ENCODE measurements around the gene MRGPRX2. TPM values are rescaled to one million over a fixed set of nuclear protein-coding genes. Genes with fewer than 3 reads are reported as not detected.

MRGPRX2 gene
- total and polyA plus RNA-seq, 2 donors (not counting 3 experiments of a cell fraction or from before 2014, with no cell fraction given) = not detected

DNA sequence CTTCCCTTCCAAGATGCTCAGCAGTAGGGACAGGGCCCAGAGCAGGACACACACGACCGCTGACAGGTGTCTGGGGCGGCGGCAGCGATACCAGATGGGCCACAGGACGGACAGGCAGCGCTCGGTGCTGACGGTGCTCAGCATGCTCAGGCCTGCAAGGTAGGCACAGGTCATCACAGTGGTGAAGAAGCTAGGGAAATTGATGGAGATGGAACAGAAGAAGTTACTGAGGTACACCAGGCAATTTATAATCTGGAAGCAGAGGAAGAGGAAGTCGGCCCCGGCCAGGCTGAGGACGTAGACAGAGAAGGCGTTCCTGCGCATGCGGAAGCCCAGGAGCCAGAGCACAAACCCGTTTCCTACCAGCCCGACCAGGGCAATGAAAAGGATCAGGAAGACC, 4.6 kb downstream of the MRGPRX2 start:
- no peaks in the 10 kb centered on the region for H3K79me2 ChIP-seq (ENCODE audit: control insufficient read depth, insufficient read depth, low read length)
- H3K27ac ChIP-seq (ENCODE audit: insufficient read depth, low read depth, low read length) = no peak overlapping the region
- no peak overlapping the region for H3K4me2 ChIP-seq (ENCODE audit: insufficient read depth, low read length)
- no peaks in the 10 kb centered on the region for H3K9me1 ChIP-seq (replicated peaks; ENCODE audit: control insufficient read depth, extremely low read depth, insufficient read depth, low read length)
- H3K27me3 ChIP-seq (ENCODE audit: control insufficient read depth in 2 of 2, insufficient read depth in 2 of 2, low read length in 2 of 2) = peaks cover 26 to 35% of the 10 kb centered on the region in 2 experiments
- H3K4me1 ChIP-seq (ENCODE audit: control insufficient read depth, extremely low read depth, insufficient read depth, low read length) = no peaks in the 10 kb centered on the region
- BruUV-seq (replicated peaks) = no TSS peak
- H3K36me3 ChIP-seq (ENCODE audit: control insufficient read depth in 2 of 2, extremely low read depth in 1 of 2, insufficient read depth in 2 of 2, low read length in 2 of 2) = no peaks in the 10 kb centered on the region
- ChIA-PET POLR2A (no interaction called here), CTCF (no interaction called here)
- no peak overlapping the region for H2AFZ ChIP-seq (ENCODE audit: low read depth, low read length)
- TF ChIP-seq JUN (IDR thresholded peaks at IDR 0.05; ENCODE audit: borderline replicate concordance, insufficient read depth, insufficient read length, low read depth) (no peak), EZH2 (IDR thresholded peaks at IDR 0.05; ENCODE audit: borderline replicate concordance, low read depth, low read length, severe bottlenecking) (no peak), FOS (IDR thresholded peaks at IDR 0.05; ENCODE audit: borderline replicate concordance, insufficient read depth, low read length) (no peak), POLR2A (IDR thresholded peaks at IDR 0.05; ENCODE audit: low read depth, low read length) (no peak), GATA2 (IDR thresholded peaks at IDR 0.05; ENCODE audit: insufficient read depth, insufficient read length, low read depth, low read length) (no peak), POLR2AphosphoS5 (IDR thresholded peaks at IDR 0.05; ENCODE audit: insufficient read depth, low read depth, low read length) (no peak)
- TF ChIP-seq, protein P1, sequence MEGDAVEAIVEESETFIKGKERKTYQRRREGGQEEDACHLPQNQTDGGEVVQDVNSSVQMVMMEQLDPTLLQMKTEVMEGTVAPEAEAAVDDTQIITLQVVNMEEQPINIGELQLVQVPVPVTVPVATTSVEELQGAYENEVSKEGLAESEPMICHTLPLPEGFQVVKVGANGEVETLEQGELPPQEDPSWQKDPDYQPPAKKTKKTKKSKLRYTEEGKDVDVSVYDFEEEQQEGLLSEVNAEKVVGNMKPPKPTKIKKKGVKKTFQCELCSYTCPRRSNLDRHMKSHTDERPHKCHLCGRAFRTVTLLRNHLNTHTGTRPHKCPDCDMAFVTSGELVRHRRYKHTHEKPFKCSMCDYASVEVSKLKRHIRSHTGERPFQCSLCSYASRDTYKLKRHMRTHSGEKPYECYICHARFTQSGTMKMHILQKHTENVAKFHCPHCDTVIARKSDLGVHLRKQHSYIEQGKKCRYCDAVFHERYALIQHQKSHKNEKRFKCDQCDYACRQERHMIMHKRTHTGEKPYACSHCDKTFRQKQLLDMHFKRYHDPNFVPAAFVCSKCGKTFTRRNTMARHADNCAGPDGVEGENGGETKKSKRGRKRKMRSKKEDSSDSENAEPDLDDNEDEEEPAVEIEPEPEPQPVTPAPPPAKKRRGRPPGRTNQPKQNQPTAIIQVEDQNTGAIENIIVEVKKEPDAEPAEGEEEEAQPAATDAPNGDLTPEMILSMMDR (IDR thresholded peaks at IDR 0.05; ENCODE audit: extremely low read depth in 1 of 2, insufficient read depth in 1 of 2, low read depth in 1 of 2, low read length in 2 of 2) = no peak
- TF ChIP-seq, protein P2, sequence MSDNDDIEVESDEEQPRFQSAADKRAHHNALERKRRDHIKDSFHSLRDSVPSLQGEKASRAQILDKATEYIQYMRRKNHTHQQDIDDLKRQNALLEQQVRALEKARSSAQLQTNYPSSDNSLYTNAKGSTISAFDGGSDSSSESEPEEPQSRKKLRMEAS (IDR thresholded peaks at IDR 0.05; ENCODE audit: insufficient read depth, insufficient read length) = no peak
- no peak for DNase-seq (ENCODE audit: low read depth, low spot score)
- dilution Hi-C loops (cut with MboI; ENCODE audit: extremely low pct_ligation_motif_present, low sequenced_read_pairs) = no loop called here
- H4K20me1 ChIP-seq (replicated peaks; ENCODE audit: control insufficient read depth, extremely low read depth, insufficient read depth, low read length) = no peaks in the 10 kb centered on the region
- no peak overlapping the region for H3K9ac ChIP-seq (replicated peaks; ENCODE audit: extremely low read depth, insufficient read depth, low read length)
- H3K9me3 ChIP-seq (replicated peaks; ENCODE audit: control insufficient read depth, insufficient read depth, low read length) = no peaks in the 10 kb centered on the region
- intact Hi-C loops (cut with micrococcal nuclease) = no loop called here
- H3K4me3 ChIP-seq (replicated peaks in 1 of 3; ENCODE audit: insufficient read depth in 1 of 3, low read depth in 1 of 3, low read length in 3 of 3) = no peak overlapping the region
- FAIRE-seq = no peak

Measured in endothelial cell of umbilical vein (primary cell).